AG08396 (cell line): ENCODE results near the gene GPR135.
"Not testable (repeated sequence)": the region's sequence is repeated elsewhere in the genome, so short reads cannot be mapped to it uniquely, and the experiment has no call there.

ENCODE experiments used
- DNase-seq: peaks from one replicate; pipeline ENCODE4 v3.0.0; 2012; ENCODE audit warnings: low spot score, mixed read lengths

GPR135 gene

DNA sequence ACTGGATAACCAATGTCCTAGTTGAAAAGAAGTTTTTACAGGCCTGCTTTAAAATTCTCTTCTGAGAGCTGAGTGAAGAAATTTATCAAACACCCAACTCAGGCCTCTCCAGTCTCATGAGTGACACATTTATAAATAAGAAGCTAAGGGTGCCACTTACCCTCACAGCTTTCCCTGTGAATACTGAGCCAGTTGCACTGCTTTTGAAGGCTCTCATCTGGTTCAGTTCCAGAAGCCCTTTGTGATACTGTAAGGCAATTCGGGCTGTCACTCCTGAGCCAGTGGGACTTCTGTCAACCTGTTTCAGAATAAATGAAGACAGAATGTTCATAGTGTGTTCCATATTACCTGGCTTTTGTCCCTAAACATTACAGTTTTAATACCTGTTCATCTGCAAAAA lies 10.5 kb upstream of the GPR135 start:
- DNase-seq: no peak

GRCh38 chr14:59474172-59474571 lies 9.0 kb upstream of the GPR135 start:
- DNase-seq: no peak

DNA sequence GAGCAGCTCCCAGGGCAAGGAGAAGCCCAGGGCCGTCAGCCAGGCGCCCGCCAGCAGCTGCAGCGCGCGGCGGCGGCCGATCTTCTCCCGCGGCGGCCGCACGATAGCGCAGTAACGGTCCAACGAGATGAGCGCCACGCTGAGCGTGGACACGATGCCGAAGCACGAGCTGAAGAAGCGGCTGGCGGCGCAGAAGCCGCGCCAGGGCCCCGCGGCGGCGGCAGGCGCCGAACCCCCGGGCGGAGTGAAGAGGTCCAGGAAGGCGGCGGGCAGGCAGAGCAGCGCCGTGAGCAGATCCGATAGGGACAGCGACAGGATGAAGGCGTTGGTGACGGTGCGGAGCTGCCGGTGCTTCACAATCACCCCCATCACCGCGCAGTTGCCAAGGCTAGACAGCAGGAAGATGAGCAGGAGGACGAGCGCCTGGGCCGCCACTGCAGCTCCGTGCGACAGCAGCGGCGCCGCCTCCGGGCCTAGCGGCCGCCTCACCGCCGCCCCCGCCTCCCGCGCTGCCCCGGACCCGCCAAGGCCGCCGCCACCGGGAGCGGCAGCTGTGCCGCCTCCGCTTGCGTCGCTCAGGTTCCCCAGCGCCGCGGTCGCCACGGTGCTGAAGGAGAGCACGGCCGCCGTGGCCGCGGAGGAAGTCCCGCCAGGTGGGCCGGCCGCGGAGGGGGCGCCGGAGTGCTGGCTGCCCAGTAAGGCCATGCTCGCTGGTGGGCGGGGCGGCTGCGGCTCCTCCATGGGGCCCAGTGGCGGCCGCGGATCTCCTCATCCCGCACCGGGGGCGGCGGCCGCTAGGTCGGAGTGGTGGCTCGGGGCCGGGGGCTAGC lies 479 bp downstream of the GPR135 start:
- peak; percentile 77 for DNase-seq

DNA sequence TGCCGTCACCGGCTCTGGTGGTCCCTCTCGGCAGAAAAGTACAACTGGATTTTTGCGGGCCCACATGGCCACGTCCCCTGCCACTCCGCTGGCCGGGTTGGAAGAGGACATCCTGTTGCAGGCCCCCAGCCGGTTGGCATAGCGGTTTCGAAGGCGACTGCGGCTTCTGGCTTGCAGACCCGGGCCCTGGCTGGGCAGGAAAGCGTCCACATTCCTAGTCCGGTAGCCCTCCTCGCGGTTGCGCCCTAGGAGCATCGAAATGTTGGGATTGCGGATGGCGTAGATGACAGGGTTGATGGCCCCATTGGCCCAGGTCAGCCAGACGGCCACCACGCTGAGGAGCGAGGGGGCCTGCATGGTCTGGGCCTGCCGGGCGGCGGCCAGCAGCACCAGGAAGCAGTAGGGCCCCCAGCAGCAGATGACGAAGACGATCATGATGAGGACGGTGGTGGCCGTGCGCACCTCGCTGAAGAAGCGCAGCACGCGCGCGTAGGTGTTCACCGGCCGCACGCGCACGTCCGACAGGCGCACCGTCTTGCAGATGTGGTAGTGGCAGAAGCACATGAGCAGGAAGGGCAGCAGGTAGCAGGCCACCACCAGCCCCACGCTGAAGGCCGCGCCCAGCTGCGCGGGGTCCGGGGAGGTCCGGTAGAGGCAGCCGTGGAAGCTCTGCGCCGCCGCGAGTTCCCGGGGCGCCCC lies 1.2 kb downstream of the GPR135 start:
- DNase-seq: no peak

DNA sequence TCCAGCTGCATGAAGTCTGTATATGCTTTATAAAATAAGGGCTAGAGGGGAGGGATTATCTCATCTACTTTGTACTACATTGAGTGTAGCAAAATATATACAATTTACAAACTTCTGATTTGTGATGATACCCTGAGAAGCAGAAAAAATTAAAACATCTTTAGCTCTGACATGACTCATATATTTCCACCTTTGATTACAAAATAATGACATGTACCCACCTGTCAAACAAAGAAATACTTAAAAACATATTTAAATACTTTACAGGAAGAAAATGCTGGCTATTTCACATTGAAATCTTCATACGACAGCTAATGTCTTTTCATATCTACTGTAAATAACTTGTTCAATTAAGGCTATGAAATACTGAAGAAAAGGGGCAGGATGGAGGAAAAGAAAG lies 3.3 kb downstream of the GPR135 start:
- DNase-seq: no peak

DNA sequence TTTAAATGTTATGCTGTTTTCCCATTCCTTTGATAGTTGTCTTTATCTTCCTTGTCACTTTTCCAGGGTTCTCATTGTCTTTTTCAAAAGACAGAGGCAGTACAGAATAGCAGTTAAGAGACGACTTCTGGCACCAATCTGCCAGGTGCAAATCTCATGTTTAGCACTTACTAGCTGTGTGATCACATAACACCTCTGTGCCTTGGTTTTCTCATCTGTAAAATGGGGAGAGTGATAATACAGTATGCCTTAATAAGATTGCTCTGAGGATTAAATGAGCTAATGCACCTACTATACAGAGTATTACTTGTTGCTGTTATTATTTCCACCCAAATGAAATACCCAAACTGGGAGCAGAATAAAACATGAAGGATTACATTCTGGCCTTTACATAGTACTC lies 4.8 kb downstream of the GPR135 start:
- no peak for DNase-seq

DNA sequence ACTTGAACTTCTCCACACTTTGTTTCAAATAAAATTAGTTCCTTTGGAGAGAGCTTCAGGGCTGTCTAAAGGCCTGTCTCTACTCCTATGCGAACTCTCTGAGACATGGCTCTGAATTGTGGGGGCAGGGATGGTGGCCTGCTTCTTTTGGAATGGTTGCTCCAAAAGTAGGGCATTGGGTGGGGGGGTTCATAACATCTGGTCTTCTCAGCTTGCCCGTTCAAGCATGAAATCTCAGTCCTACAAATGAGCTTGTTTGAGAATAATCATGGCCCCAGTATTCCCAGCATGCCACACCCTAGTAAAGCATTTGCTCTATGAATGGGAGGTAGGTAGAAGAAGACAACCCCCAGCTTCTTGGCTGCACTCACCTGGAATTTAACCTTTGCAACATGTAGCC lies 6.7 kb downstream of the GPR135 start:
- DNase-seq: no peak

- DNase-seq: no peak
These were observed 9.8 kb downstream of the GPR135 start for GRCh38 chr14:59455411-59455810.

DNA sequence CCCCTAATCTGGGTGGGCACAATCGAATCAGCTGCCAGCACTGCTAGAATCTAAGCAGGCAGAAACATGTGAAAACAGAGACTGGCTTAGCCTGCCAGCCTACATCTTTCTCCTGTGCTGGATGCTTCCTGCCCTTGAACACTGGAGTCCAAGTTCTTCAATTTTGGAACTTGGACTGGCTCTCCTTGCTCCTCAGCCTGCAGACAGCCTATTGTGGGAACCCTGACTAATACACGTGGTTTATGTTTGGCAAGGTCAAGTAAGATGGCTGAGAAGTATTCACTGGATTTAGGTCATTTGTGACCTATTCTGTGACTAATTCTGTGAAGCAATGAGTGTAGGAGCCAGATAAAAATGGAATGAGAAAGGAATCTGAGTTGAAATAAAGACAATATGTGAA lies 11.0 kb downstream of the GPR135 start:
- peak; percentile 79 for DNase-seq

GRCh38 chr14:59451849-59452248 lies 13.3 kb downstream of the GPR135 start:
- no peak for DNase-seq

DNA sequence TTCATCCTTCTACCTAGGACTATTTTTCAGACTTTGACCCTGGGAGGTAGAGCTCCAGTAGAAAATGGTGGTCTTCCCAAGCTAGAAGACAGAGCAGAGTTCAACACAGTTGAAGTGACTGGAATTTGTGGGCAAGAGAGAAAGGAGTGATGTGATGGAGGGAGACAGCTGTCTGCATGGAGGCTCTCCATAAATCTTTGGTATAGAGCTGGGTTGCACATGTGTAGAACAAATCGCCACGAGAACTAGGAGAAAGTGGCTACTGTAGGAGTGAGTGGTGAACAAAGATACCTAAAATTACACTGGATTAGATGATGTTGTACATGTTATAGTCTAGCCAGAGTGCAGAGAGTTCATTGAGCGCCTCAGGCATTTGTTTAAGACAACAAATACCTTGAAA lies 14.5 kb downstream of the GPR135 start:
- no peak for DNase-seq

GRCh38 chr14:59448673-59449072 lies 16.5 kb downstream of the GPR135 start:
- DNase-seq: not testable (repeated sequence)

- DNase-seq: no peak
These were observed 25.8 kb downstream of the GPR135 start for GRCh38 chr14:59439256-59439965.

DNA sequence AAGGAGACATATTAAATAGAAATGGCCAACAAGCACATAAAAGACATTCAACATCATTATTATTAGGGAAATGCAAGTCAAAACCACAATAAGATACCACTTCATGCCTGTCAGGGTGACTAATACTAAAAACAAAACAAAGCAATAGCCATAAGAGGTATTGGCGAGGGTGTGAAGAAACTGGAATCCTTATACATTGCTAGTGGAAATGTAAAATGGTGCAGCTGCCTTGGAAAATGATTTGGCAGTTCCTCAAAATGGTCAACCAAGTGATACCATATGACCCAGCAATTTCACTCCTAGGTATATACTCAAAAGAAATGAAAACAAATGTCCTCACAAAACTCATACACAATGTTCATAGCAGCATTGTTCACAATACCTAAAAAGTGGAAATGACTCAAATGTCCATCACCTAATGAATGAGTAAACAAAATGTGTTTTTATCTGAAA lies 27.0 kb downstream of the GPR135 start:
- DNase-seq: no peak

DNA sequence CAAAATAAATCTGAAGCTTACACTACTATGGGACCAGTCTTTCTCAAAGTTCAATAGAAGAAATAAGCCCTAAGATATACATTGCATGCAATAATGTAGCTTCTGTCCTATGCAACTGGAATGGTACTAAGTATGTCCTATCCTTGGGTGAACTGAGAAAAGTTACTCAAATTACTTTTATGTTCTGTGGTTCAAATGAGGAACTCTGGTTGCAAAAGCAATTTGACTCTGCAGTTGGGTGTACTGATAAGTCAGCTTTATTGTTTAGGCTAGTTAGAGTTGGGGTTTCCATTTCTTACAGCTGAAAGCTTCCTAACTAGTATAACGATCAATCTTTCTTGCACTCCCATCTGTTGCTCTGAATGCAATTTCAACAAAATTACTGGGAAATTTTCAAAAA lies 29.2 kb downstream of the GPR135 start:
- no peak for DNase-seq

- DNase-seq: no peak
These were observed 30.1 kb downstream of the GPR135 start for GRCh38 chr14:59435101-59435500.

- DNase-seq: no peak
These were observed 35.4 kb downstream of the GPR135 start for GRCh38 chr14:59429790-59430189.

DNA sequence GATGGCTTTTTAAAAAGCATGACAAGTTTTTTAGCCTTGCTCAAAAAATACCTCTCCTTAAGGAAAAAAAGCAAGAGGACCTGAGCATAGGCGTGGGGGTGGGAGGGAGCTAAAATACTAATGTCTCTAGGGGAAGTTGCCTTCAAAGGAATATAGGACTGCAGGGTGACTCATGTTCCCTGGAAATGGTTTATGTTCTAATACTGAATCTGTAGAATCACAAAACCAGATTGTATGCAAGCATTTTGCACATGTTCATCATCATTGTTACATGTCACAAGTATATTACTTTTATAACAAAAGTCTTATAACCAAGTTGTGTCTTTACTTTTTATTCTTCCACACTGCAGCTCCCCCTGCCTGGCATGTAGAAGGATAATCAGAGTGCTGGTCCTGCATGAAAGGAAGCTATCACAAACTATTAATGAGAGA lies 36.6 kb downstream of the GPR135 start:
- no peak for DNase-seq

DNA sequence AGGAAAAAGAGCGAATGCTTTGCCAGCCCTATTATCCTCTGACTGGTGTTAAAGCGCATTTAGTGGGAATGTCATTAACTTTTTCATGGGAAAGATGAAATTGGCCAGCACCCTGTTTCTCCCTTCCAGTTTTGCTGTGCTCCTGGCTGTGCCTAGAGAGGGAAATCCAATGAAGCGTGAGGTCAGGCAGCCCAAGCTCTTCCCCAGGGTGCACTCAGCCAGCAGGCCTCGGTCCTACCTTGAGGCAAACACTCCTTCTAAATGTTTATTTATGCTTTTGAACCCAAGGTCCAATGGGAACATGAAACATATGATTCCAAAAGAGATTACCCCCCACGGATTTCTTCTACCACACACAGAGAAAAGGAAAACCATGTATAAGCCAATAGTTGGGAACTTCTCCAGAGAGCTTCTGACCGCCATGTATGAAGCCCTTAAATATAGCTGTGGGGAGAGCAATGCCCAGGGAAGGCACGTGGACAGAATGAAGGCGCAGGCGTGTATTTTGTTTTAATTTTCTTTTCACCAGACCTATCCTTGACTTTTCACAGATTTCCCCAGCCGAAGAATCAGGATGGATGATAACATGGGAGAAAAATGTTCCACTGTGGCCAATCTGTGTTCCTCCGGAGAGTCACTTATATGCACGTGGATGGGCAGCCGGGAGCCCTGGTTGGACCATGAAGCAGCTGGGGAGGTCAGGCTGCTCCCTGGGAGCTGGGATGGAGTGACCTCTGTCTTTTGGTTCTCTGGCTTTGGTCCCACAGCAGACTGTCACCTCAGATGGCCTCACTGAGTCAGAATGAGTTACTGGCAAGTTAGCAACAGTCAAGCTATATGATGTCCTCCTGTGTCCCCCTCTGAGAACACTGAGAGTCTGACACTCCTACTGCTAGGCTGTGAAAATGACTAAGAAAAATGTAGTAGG lies 37.3 kb downstream of the GPR135 start:
- DNase-seq: no peak

DNA sequence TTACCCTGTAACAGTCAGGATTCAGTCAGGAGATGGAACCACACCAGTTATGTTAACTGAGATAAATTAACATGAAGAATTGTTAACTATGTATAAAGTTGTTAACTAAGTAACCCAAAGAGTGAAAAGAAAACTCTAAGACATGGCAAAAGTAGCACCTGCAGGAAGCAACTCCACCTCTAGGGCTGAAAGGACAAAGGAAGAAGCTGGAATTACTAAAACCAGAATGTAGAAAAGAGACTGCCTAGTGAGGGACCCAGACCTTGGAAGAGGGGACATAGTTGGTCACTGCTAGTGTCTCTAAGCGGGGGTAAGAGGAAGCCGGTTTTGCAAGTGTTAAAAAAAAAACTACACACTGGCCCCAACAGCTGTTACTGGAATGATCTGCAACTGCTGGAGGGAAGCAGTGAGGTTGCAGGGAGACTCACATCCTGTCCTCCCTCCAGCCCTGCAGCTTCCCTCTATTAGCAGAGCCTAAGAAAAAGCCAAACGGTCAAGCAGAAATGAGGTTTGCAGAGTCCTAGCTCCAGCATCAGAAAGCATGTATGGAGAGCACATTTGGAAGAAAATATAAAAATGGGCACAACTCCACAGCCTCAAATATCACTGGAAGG lies 39.8 kb downstream of the GPR135 start:
- DNase-seq: no peak

DNA sequence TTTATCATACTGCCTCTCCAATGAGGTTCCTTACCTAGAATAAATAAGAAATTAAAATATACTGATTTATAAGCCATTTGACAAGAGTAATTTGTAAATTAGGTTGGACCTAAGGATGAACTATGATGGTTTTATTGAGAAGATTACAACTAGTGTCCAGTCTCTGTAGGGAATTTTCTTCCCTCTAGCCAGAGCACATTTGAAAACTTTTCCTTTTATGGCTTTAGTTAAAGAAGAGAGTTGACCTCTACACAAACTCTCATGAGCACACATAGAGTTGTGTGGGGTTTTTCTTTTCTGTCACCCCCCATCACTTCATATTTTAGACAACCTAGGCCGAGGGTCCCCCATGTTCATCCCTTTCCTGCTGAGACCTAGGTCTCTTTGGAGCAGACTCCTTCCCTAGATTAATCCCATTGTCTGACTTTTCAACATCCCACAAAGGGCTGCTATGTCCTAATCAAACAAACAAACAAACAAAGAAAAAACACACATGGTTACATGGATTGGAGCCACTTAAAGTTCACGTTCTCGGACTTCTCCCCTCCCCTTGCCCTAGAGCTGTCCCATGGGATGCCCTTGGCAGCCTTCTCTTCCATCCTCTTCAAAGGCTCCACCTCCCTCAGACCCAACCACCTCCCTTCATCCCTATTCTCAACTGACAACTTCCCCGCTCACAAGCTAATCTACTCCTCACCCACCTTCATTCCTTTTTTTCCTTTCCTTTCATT lies 40.7 kb downstream of the GPR135 start:
- DNase-seq: no peak
